Measurements from ENCODE around the gene PSMG3.

PSMG3 gene

DNA sequence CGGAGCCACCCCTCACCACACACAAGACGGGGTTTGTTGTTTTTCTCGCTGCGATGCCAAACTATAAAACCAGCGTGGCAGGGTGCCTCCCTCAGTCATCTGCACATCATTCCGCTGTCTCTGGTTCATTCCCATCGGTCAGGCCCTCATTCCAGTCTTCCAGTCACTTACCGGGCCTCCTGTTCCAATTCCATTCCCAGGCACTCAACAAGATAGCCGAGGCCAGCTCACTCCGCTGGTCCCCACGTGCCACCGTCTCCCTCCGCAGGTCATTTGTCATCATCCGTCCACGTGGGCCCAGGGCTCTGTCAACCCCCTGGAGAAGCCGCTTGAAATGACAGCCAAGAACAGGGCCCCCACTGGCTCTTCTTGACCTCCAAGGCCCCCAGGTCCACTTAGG, 7.7 kb downstream of the PSMG3 start:
- H3K4me1 ChIP-seq, result no peaks in the 10 kb centered on the region
- no peak overlapping the region for H3K9ac ChIP-seq
- H3K27ac ChIP-seq, result no peak overlapping the region
- H3K79me2 ChIP-seq, result no peaks in the 10 kb centered on the region
- H3K36me3 ChIP-seq (ENCODE audit: control insufficient read depth, insufficient read depth, low read length), result no peaks in the 10 kb centered on the region
- no peak overlapping the region for H3K4me3 ChIP-seq (ENCODE audit: low read depth, low read length)
- TF ChIP-seq, protein P1, sequence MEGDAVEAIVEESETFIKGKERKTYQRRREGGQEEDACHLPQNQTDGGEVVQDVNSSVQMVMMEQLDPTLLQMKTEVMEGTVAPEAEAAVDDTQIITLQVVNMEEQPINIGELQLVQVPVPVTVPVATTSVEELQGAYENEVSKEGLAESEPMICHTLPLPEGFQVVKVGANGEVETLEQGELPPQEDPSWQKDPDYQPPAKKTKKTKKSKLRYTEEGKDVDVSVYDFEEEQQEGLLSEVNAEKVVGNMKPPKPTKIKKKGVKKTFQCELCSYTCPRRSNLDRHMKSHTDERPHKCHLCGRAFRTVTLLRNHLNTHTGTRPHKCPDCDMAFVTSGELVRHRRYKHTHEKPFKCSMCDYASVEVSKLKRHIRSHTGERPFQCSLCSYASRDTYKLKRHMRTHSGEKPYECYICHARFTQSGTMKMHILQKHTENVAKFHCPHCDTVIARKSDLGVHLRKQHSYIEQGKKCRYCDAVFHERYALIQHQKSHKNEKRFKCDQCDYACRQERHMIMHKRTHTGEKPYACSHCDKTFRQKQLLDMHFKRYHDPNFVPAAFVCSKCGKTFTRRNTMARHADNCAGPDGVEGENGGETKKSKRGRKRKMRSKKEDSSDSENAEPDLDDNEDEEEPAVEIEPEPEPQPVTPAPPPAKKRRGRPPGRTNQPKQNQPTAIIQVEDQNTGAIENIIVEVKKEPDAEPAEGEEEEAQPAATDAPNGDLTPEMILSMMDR (IDR thresholded peaks at IDR 0.05), result no peak
- no peak overlapping the region for H3K4me2 ChIP-seq (ENCODE audit: low read length)
- H3K27me3 ChIP-seq (ENCODE audit: control insufficient read depth, insufficient read depth, low read length), result no peaks in the 10 kb centered on the region
- H2AFZ ChIP-seq, result no peak overlapping the region
- H3K9me3 ChIP-seq (ENCODE audit: control insufficient read depth, low read length), result no peaks in the 10 kb centered on the region

DNA sequence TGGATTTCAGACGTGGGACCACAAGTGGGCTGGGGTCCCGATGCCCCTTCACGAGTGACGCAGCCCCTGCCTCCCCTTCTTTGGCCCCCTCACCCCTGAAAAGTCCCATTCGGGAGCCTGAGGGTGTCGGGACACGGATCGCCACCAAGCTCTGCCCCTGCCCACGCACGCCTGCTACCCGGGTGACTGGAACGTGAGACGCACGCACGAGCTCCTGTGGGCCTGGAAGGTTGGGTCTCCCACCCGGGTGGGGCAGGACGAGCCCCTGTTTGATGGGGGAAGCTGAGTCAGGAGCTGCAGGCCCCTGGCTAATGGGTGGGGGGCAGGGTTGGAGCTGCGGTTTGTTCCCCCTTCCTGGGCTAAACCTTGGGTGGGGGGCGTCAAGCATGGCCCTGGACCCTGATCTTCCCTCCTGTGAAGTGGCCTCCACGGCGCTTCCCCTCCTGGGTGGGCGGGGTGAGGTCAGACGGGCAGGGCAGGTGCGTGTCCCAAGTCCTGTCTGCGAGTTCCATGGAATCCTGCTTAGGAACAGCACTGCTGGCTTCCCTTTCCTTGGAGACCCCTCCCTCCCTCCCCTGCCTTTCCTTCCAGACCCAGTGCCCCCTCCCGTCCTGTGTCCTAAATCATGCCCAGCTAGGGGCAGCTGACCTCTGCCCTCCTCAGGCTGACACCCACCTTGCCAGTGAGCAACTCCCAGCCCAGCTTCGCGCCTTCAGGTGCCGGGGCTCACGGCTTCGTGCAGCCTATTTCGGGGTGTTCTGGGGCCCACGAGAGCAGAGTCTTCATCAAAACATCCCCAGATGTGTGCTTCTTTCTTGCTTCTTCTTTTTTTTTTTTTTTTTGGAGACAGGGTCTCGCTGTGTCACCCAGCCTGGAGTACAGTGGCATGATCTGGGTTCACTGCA, 8.5 kb downstream of the PSMG3 start:
- H3K4me3 ChIP-seq (ENCODE audit: low read depth, low read length), result no peak overlapping the region
- H3K9ac ChIP-seq, result no peak overlapping the region
- H3K36me3 ChIP-seq (ENCODE audit: control insufficient read depth, insufficient read depth, low read length), result no peaks in the 10 kb centered on the region
- H2AFZ ChIP-seq, result no peak overlapping the region
- TF ChIP-seq, protein P1 (IDR thresholded peaks at IDR 0.05), result no peak
- no peaks in the 10 kb centered on the region for H3K4me1 ChIP-seq
- H3K27ac ChIP-seq, result no peak overlapping the region
- no peak overlapping the region for H3K4me2 ChIP-seq (ENCODE audit: low read length)
- no peaks in the 10 kb centered on the region for H3K9me3 ChIP-seq (ENCODE audit: control insufficient read depth, low read length)
- no peaks in the 10 kb centered on the region for H3K79me2 ChIP-seq
- no peaks in the 10 kb centered on the region for H3K27me3 ChIP-seq (ENCODE audit: control insufficient read depth, insufficient read depth, low read length)

DNA sequence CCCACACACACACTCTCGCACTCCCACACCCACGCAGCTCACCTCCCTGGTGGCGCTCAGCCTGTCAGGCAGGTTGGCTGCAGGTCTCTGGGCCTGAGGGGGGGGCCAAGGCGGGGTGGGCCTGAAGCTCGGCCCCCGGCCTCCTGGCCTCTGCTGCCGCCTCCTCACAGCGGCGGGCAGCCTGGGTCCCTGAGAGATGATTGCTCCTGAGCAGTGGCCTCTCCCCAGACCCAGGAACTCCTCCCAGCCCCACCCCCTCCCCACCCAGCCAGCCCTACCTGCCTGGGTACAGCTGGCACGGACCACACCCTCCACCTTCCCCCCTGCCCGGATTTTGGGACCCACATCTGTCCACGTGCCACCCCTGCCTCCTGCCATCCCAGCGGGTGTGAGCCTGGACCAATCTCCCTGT, 9.2 kb downstream of the PSMG3 start:
- TF ChIP-seq, protein P1 (IDR thresholded peaks at IDR 0.05), result no peak
- Histone ChIP-seq H3K9me3 (ENCODE audit: control insufficient read depth, low read length) (no peaks in the 10 kb centered on the region), H3K27ac (no peak overlapping the region), H3K4me2 (ENCODE audit: low read length) (no peak overlapping the region), H3K4me3 (ENCODE audit: low read depth, low read length) (no peak overlapping the region), H3K79me2 (no peaks in the 10 kb centered on the region), H3K27me3 (ENCODE audit: control insufficient read depth, insufficient read depth, low read length) (no peaks in the 10 kb centered on the region), H3K36me3 (ENCODE audit: control insufficient read depth, insufficient read depth, low read length) (no peaks in the 10 kb centered on the region), H2AFZ (no peak overlapping the region), H3K4me1 (peaks cover 4% of the 10 kb centered on the region), H3K9ac (no peak overlapping the region)

DNA sequence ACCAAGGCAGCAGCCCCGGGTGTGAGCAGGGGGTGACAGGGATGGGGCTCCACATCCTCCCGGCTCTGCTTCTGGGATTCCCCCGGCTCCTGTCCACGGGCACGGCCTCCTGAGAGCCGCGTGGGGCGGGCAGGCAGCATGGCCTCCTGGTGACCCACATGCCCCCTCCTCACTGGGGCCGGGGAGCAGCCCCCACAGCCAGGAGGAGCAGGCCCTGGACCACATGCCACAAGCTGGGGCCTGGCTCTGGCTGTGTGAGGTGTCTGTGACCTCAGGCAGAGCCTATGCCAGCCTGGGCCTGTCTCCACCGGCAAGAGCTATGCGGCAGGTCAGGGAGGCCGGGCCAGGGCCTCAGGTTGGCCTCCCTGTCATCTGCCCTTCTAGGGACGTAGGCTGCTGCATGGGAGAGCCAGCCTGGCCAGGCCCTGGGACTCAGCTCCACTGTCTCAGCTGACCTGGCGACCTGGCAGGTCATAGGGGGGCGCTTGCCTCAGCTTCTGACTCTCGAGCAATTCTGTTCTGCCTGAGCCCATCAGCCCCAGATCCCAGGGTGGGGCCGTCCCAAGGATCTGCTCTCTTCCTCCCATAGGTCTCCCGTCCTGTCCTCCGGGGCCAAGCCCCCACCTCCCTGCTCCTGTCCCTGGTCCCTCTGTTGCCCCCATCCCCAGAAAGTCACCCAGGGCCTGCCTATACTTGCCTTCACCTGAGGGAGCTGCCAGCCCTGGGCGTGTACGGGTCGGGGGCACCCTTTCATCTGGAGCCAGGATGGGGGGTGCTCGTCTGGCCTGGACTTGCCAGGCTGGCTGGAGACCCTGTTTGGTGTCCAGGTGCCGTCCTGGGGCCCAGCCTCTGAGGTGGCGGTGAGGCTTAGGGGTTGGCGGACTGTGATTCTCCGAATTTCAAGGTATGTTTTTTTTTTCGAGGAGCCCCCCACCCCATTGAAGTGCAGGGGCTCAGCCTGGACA, 9.9 kb downstream of the PSMG3 start:
- Histone ChIP-seq H3K27ac (no peak overlapping the region), H3K4me1 (peaks cover 10% of the 10 kb centered on the region)
- TF ChIP-seq, protein P1 (IDR thresholded peaks at IDR 0.05), result no peak

More for the DNA sequence above, 9.9 kb downstream of the PSMG3 start:
- no peaks in the 10 kb centered on the region for H3K27me3 ChIP-seq (ENCODE audit: control insufficient read depth, insufficient read depth, low read length)
- H3K9ac ChIP-seq, result no peak overlapping the region
- H3K79me2 ChIP-seq, result no peaks in the 10 kb centered on the region
- no peak overlapping the region for H3K4me2 ChIP-seq (ENCODE audit: low read length)
- no peak overlapping the region for H2AFZ ChIP-seq
- no peak overlapping the region for H3K4me3 ChIP-seq (ENCODE audit: low read depth, low read length)
- H3K36me3 ChIP-seq (ENCODE audit: control insufficient read depth, insufficient read depth, low read length), result no peaks in the 10 kb centered on the region
- no peaks in the 10 kb centered on the region for H3K9me3 ChIP-seq (ENCODE audit: control insufficient read depth, low read length)
